ENCODE results near the gene TMEM247.
"Not testable (repeated sequence)": the region's sequence is repeated elsewhere in the genome, so short reads cannot be mapped to it uniquely, and the experiment has no call there.

The TMEM247 gene

DNA sequence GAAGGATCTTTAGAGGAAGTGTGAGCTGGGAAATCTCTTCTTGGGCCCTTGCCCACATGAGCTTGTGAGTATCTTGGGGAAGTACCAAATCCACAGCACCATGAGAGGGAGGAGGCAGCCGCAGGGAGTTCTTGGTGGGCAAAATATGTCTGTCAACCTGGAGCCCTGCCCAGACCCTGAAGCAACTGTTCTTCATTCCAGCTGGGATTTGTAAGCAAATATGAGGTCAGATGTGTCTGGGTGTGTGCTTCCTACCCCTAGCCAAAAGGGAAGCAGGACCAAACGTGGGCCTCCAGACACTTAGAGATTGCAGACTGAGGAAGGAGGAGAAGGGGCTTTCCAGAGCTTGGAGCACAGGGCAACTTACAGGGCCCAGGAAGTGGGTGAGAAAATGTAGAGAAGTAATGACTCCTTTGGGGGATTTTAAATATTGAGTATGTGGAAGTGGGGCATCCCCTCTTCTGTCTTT is 41.9 kb downstream of the TMEM247 start:
- TF ChIP-seq POLR2A (IDR thresholded peaks at IDR 0.05; ENCODE audit: low read length) (no peak), GATA1 (IDR thresholded peaks at IDR 0.05; ENCODE audit: low read depth, low read length) (no peak)
- DNase-seq: no peak

DNA sequence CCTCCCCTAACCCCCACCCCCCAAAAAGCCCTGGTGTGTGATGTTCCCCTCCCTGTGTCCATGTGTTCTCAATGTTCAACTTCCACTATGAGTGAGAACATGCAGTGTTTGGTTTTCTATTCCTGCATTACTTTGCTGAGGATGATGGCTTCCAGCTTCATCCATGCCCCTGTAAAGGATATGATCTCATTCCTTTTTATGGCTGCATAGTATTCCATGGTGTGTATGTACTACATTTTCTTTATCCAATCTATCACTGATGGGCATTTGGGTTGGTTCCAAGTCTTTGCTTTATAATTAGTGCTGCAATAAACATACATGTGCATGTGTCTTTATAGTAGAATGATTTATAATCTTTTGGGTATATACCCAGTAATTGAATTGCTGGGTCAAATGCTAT is 43.0 kb downstream of the TMEM247 start:
- DNase-seq: not testable (repeated sequence)

DNA sequence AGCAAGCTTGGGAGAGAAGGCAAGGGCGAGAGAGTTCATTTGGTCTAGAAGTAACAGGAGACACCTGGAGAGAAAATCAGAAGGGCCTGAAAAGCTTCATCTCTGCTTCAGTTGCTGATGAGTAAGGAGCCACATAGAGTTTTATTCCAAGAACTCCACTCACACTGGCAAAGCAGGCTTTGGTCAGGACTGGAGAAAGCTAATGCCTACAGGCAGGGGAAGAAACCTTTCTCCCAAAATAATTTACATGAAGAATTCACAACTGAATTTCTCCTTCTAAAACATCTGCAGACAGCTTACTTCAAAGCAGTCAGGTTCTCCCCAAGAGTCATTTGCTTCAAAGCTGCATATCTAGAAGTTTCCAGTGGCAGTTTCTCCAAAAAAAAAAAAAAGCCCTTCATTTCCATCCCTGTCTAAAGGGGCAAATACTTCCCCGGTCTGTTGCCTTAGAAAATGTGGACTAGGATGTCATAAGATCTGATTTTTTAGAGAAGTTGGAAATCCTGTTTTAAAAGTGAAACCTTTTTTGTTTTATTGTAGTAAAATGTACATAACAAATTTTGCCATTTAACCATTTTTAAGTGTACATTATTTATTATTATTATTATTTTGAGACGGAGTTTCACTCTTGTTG is 46.3 kb downstream of the TMEM247 start:
- TF ChIP-seq GATA1 (IDR thresholded peaks at IDR 0.05; ENCODE audit: low read depth, low read length) (no peak), POLR2A (IDR thresholded peaks at IDR 0.05; ENCODE audit: low read length) (no peak)
- DNase-seq: no peak

DNA sequence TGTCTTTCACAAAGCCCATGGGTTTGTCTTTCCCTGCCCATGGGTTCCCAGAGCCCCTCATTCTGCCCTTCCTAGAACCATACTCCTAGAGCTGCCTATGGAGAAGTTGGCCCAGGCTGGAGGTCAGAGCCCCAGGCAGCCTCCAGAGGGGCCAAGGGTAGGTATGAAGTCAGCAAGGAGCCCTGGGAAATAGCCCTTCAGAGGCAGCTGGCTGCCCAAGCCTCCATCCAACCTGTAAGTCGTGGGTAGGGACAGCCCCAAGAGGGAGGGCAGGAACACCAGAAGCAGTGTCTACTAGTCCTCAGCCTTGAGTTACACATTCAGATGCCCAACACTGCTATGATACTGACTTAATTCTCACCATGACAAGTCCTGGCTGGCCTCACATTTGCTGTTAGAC is 49.5 kb downstream of the TMEM247 start:
- no peak for DNase-seq
- no peak for TF ChIP-seq GATA1 (IDR thresholded peaks at IDR 0.05; ENCODE audit: low read depth, low read length)
- TF ChIP-seq POLR2A (IDR thresholded peaks at IDR 0.05; ENCODE audit: low read length): no peak

DNA sequence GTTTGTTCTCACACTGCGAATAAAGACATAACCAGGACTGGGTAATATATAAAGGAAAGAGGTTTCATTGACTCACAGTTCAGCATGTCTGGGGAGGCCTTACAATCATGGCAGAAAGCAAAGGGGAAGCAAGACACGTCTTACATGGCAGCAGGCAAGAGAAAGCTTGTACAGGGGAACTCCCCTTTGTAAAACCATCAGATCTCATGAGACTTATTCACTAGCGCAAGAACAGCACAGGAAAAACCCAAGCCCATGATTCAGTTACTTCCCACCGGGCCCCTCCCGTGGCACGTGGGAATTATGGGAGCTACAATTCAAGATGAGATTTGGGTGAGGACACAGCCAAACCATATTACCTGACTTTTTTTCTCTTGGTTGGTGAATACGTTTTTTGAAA is 51.3 kb downstream of the TMEM247 start:
- DNase-seq: no peak
- TF ChIP-seq GATA1 (IDR thresholded peaks at IDR 0.05; ENCODE audit: low read depth, low read length): no peak
- TF ChIP-seq POLR2A (IDR thresholded peaks at IDR 0.05; ENCODE audit: low read length): no peak

DNA sequence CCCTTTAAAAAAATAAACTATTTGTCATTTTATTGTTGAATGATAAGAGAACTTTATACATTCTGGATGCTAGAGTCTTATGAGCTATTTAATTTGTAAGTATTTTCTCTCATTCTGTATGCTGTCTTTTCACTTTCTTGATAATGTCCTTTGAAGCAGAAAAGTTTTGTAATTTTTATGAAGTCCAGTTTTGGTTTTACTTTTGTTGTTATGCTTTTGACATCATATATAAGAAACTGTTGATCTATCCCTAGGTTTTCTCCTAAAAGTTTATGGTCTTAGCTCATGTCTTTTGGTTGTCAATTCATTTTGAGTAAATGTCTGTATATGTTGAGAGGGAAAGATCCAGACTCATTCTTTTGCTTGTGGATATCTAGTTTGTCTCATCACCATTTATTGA is 52.5 kb downstream of the TMEM247 start:
- TF ChIP-seq GATA1 (IDR thresholded peaks at IDR 0.05; ENCODE audit: low read depth, low read length): no peak
- TF ChIP-seq POLR2A (IDR thresholded peaks at IDR 0.05; ENCODE audit: low read length): no peak
- no peak for DNase-seq
